Measurements from ENCODE around the gene ANKRD65.

- TF ChIP-seq CTCF (IDR thresholded peaks at IDR 0.05), result no peak
- TF ChIP-seq POLR2AphosphoS5 (IDR thresholded peaks at IDR 0.05), result no peak
- no peak for TF ChIP-seq POLR2A (IDR thresholded peaks at IDR 0.05)
- TF ChIP-seq EP300 (IDR thresholded peaks at IDR 0.05), result no peak
These were observed 1.7 kb downstream of the ANKRD65 start for GRCh38 chr1:1419363-1419812.

All from sigmoid colon (tissue), 4 donors.